Right lobe of liver (tissue), 4 donors: ENCODE measurements around the gene PWP2.
"Not testable (repeated sequence)": the region's sequence is repeated elsewhere in the genome, so short reads cannot be mapped to it uniquely, and the experiment has no call there.

Source experiments
- POLR2A ChIP-seq: fragments of 450-650 bp; IDR thresholded peaks from one replicate; pipeline ENCODE4 v1.6.1; 2017; ENCODE audit warnings: antibody characterized with exemption, mild to moderate bottlenecking
- TF ChIP-seq, protein P1 (sequence below), 4 donors: fragments of 200-600 bp in 3 of 4; fragments of 450-650 bp in 1 of 4; IDR thresholded peaks; one replicate each; pipeline versions ENCODE4 v1.5.1 to v1.8.0; 2016 to 2022; ENCODE audit warnings: antibody characterized with exemption in 4 of 4, mild to moderate bottlenecking in 2 of 4
- donor health status: DM: no; HTN: no; CAD: no.
- donor health status: DM: no; HTN: no; CAD: no.
- donor health status: DM: no; HTN: yes; CAD: no.

DNA sequence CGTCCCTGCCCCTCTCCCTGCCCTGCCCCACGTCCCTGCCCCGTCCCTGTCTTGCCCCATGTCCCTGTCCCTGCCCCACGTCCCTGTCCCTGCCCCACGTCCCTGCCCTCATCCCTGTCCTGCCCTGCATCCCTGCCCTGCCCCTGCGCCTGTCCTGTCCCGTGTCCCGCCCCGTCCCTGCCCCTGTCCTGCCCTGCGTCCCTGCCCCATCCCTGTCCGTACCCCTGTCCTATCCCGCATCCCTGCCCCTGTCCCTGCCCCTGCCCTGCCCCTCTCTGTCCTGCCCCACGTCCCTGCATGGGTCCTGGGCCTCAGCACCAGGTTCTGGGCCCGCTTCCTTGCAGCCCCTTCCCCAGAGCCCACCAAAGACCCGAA is 53.1 kb downstream of the PWP2 start:
- TF ChIP-seq, protein P1, sequence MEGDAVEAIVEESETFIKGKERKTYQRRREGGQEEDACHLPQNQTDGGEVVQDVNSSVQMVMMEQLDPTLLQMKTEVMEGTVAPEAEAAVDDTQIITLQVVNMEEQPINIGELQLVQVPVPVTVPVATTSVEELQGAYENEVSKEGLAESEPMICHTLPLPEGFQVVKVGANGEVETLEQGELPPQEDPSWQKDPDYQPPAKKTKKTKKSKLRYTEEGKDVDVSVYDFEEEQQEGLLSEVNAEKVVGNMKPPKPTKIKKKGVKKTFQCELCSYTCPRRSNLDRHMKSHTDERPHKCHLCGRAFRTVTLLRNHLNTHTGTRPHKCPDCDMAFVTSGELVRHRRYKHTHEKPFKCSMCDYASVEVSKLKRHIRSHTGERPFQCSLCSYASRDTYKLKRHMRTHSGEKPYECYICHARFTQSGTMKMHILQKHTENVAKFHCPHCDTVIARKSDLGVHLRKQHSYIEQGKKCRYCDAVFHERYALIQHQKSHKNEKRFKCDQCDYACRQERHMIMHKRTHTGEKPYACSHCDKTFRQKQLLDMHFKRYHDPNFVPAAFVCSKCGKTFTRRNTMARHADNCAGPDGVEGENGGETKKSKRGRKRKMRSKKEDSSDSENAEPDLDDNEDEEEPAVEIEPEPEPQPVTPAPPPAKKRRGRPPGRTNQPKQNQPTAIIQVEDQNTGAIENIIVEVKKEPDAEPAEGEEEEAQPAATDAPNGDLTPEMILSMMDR (IDR thresholded peaks at IDR 0.05) = not testable (repeated sequence)
- TF ChIP-seq POLR2A = not testable (repeated sequence)
